GM12878 (cell line): Measurements from ENCODE around the gene KCNJ14. TPM values are rescaled to one million over a fixed set of nuclear protein-coding genes. Genes with fewer than 3 reads are reported as not detected.

ENCODE experiments used
- ATAC-seq: fragments of 200-7000 bp; cut with Tn5 transposase; 3 replicates; pipeline ENCODE4 v1.9.1; 2020; ENCODE audit warnings: mild to moderate bottlenecking, moderate library complexity
- BruUV-seq: library from RNA; stranded (reverse); fragments of 400-500 nt; replicated peaks from 2 replicates; lab custom pipeline; 2021; lab: Mats Ljungman, UMichigan
- CTCF ChIA-PET: fragments of 300-600 bp; sonication (Branson Sonifier 250); formaldehyde crosslinking; extraction: SDS; loops from one replicate; lab custom pipeline; 2021; ENCODE audit warnings: inconsistent platforms; lab: Yijun Ruan, JAX
- POLR2A ChIA-PET: fragments of 350-600 bp; formaldehyde crosslinking; extraction: SDS; loops from one replicate; lab custom pipeline; 2021; ENCODE audit warnings: inconsistent platforms; lab: Charles Lee
- RAD21 ChIA-PET: fragments of 300-600 bp; sonication (Branson Sonifier 250); formaldehyde crosslinking; loops from one replicate; lab custom pipeline; 2023; ENCODE audit warnings: antibody characterized with exemption; ENCODE audit not compliant: unreplicated experiment; lab: Charles Lee
- SMC1A ChIA-PET: fragments of 300-600 bp; sonication (Branson Sonifier 250); formaldehyde crosslinking; loops from one replicate; lab custom pipeline; 2023; ENCODE audit not compliant: unreplicated experiment, uncharacterized antibody; lab: Charles Lee
- DNase-seq: peaks from one replicate; pipeline ENCODE4 v3.0.0-alpha.2; 2011; ENCODE audit warnings: low read depth, low spot score
- FAIRE-seq: peaks from 3 replicates; lab custom pipeline; 2011; peaks lifted over from hg19 to GRCh38; lab: Jason Lieb, UNC
- H2AFZ ChIP-seq: 2 replicates; pipeline ENCODE4 v1.6.0; 2011; ENCODE audit warnings: low read depth, low read length, control low read depth; ENCODE audit not compliant: control insufficient read depth
- H3K27ac ChIP-seq: 2 replicates; pipeline ENCODE4 v1.5.1; 2011; ENCODE audit warnings: control low read depth; ENCODE audit not compliant: control insufficient read depth, insufficient read depth
- H3K27me3 ChIP-seq, 2 experiments: replicated peaks in 1 of 2; 2 replicates each; pipeline versions ENCODE4 v1.6.0 to v1.6.1; 2011; ENCODE audit warnings: low read length in 1 of 2; ENCODE audit not compliant: control insufficient read depth in 2 of 2, insufficient read depth in 2 of 2
- H3K36me3 ChIP-seq, 2 experiments: 2 replicates each; pipeline ENCODE4 v1.5.1; 2011; ENCODE audit warnings: low read length in 1 of 2; ENCODE audit not compliant: control insufficient read depth in 2 of 2, insufficient read depth in 2 of 2
- H3K4me1 ChIP-seq: 2 replicates; pipeline ENCODE4 v1.6.1; 2011; ENCODE audit warnings: mild to moderate bottlenecking, low read length, moderate library complexity, mixed read lengths; ENCODE audit not compliant: control insufficient read depth, insufficient read depth
- H3K4me2 ChIP-seq: 2 replicates; pipeline ENCODE4 v1.6.0; 2011; ENCODE audit warnings: control low read depth; ENCODE audit not compliant: control insufficient read depth, insufficient read depth
- H3K4me3 ChIP-seq: fragments of 200-600 bp; sonication (generic); 2 replicates; pipeline ENCODE4 v1.5.1; 2016
- H3K79me2 ChIP-seq: 2 replicates; pipeline ENCODE4 v1.6.0; 2011; ENCODE audit warnings: low read length; ENCODE audit not compliant: control insufficient read depth, insufficient read depth
- H3K9ac ChIP-seq: 2 replicates; pipeline ENCODE4 v1.8.0; 2011; ENCODE audit warnings: low read length, control low read depth, mixed read lengths; ENCODE audit not compliant: control insufficient read depth, insufficient read depth
- H3K9me3 ChIP-seq: replicated peaks from 3 replicates; pipeline ENCODE4 v1.5.1; 2011; ENCODE audit warnings: mild to moderate bottlenecking, low read length; ENCODE audit not compliant: control insufficient read depth, insufficient read depth
- H4K20me1 ChIP-seq: 2 replicates; pipeline ENCODE4 v1.6.0; 2011; ENCODE audit not compliant: control insufficient read depth, insufficient read depth
- ASH2L ChIP-seq: fragments of 300-600, 200-600 bp; sonication (generic); IDR thresholded peaks from 2 replicates; pipeline ENCODE4 v1.6.1; 2017; ENCODE audit warnings: low read depth, mild to moderate bottlenecking, borderline replicate concordance
- BMI1 ChIP-seq: fragments of 450-650 bp; IDR thresholded peaks from 2 replicates; pipeline ENCODE4 v1.6.1; 2016; ENCODE audit warnings: mild to moderate bottlenecking, moderate library complexity, borderline replicate concordance
- CREM ChIP-seq: IDR thresholded peaks from 2 replicates; pipeline ENCODE4 v1.6.1; 2014; ENCODE audit warnings: antibody characterized with exemption, low read depth
- EGR1 ChIP-seq, 2 experiments: IDR thresholded peaks; 1 replicate in 1 of 2; 2 replicates in 1 of 2; pipeline ENCODE4 v1.6.1; 2011 to 2012; ENCODE audit warnings: low read depth in 2 of 2, low read length in 2 of 2, borderline replicate concordance in 1 of 2, mild to moderate bottlenecking in 1 of 2, moderate library complexity in 1 of 2
- MEF2B ChIP-seq: fragments of 450-650 bp; IDR thresholded peaks from 2 replicates; pipeline ENCODE4 v1.6.1; 2018; ENCODE audit warnings: mild to moderate bottlenecking, moderate library complexity; ENCODE audit not compliant: partially characterized antibody, poor library complexity, severe bottlenecking
- NRF1 ChIP-seq: conservative IDR thresholded peaks from 2 replicates; pipeline ENCODE4 v1.6.1; 2011; ENCODE audit warnings: mild to moderate bottlenecking, low read depth, low read length, improper control_type of control experiment
- PBX3 ChIP-seq: IDR thresholded peaks from 2 replicates; pipeline ENCODE4 v1.6.1; 2011; ENCODE audit warnings: mild to moderate bottlenecking, low read depth, low read length, moderate library complexity; ENCODE audit not compliant: insufficient replicate concordance
- RBBP5 ChIP-seq: fragments of 200-600 bp; sonication (generic); conservative IDR thresholded peaks from 2 replicates; pipeline ENCODE4 v1.6.1; 2016
- RELA ChIP-seq: fragments of 450-650 bp; IDR thresholded peaks from 2 replicates; pipeline ENCODE4 v1.8.0; 2014; ENCODE audit warnings: borderline replicate concordance; ENCODE audit not compliant: partially characterized antibody
- RFX5 ChIP-seq: IDR thresholded peaks from 2 replicates; pipeline ENCODE4 v1.6.1; 2011; ENCODE audit warnings: low read depth, low read length, improper control_type of control experiment
- SUZ12 ChIP-seq: fragments of 200-600 bp; sonication (generic); IDR thresholded peaks from one replicate; pipeline ENCODE4 v1.6.1; 2018; ENCODE audit warnings: antibody characterized with exemption, mild to moderate bottlenecking; ENCODE audit not compliant: unreplicated experiment
- TAF1 ChIP-seq: IDR thresholded peaks from 2 replicates; pipeline ENCODE4 v1.6.1; 2011; ENCODE audit warnings: mild to moderate bottlenecking, low read depth, low read length, borderline replicate concordance
- YBX1 ChIP-seq: fragments of 450-650 bp; IDR thresholded peaks from 2 replicates; pipeline ENCODE4 v1.6.1; 2016; ENCODE audit warnings: antibody characterized with exemption
- ZBTB11 ChIP-seq: fragments of 450-650 bp; formaldehyde crosslinking; IDR thresholded peaks from 2 replicates; pipeline ENCODE4 v1.5.0; 2022; ENCODE audit warnings: mild to moderate bottlenecking, missing genetic modification characterization
- ZNF207 ChIP-seq: fragments of 450-650 bp; IDR thresholded peaks from 2 replicates; pipeline ENCODE4 v1.6.1; 2014; ENCODE audit warnings: antibody characterized with exemption, mild to moderate bottlenecking, borderline replicate concordance
- ZSCAN29 ChIP-seq: fragments of 450-650 bp; IDR thresholded peaks from 2 replicates; pipeline ENCODE4 v1.6.1; 2017; ENCODE audit warnings: mild to moderate bottlenecking, moderate library complexity
- WGBS: methylation state at CpG from one replicate; pipeline ENCODE4 v1.1.6; 2016; ENCODE audit warnings: low lambda C conversion rate; ENCODE audit not compliant: insufficient replicate concordance, insufficient coverage; ENCODE audit errors: missing lambda C conversion rate; 5-methylcytosine and 5-hydroxymethylcytosine counted together
- in situ Hi-C: fragments of 300-500 bp; cut with MboI; formaldehyde crosslinking; loops from 9 replicates; pipeline ENCODE4 v1.14.3; 2018; ENCODE audit warnings: mixed read lengths
- intact Hi-C: fragments of 100-400 bp; cut with micrococcal nuclease; formaldehyde crosslinking; loops from one replicate; pipeline ENCODE4 v1.14.2; 2022; ENCODE audit not compliant: unreplicated experiment
- polyA plus RNA-seq, 11 experiments: library from polyadenylated mRNA; depleted of rRNA in 4 of 11; unstranded in 6 of 11; stranded (reverse) in 5 of 11; fragments of >200 nt; fragmentation: Nextera tagmentation in 4 of 11; fragmentation: Illumina TruSeq in 1 of 11; extraction: Ambion mirVana in 4 of 11; extraction: Trizol in 1 of 11; gene quantifications; 1 replicate in 1 of 11; 2 replicates in 10 of 11; pipeline versions ENCODE4 v1.2.1 to v1.2.3, GENCODE V29; 2011 to 2016; ENCODE audit warnings: inconsistent platforms in 2 of 11, missing spikeins in 2 of 11, low read depth in 1 of 11
- total RNA-seq, 4 experiments: library from RNA; depleted of rRNA in 3 of 4; stranded (reverse); fragments of >200 nt in 3 of 4; fragmentation: Illumina TruSeq in 1 of 4; extraction: Trizol in 1 of 4; gene quantifications; 2 replicates each; pipeline versions ENCODE4 v1.2.1 to v1.2.3, GENCODE V29; 2013 to 2021
- TF ChIP-seq, protein P1 (sequence below): fragments of 450-650 bp; IDR thresholded peaks from 2 replicates; pipeline ENCODE4 v1.6.1; 2017; ENCODE audit warnings: antibody characterized with exemption, mild to moderate bottlenecking, moderate library complexity

Gene KCNJ14
- total and polyA plus RNA-seq, 10 of the 15 experiments (the other 5 are each of a cell fraction or from before 2014, with no cell fraction given): 0.24 to 1.4 (median 0.42) TPM

DNA sequence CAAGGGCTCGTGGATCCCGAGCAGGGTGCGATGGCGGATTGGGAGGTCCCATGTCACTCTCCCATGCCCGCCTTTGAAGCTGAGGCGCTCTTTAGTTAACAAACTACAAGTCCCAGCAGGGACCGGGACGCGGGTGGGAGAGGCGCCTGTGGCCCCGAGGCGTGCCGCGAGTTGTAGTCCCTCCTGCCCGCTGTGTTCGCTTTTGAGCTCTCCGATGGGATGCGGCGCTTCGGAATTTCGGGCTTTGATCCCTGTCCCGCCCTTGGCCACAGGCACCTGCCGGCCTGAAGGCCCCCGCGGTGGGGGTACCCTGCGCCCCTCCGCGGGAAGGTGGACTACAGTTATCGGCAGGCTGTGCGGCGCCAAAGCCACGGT, 24.8 kb downstream of the KCNJ14 start:
- ATAC-seq (no peak), DNase-seq (no peak), FAIRE-seq (no peak)
- in situ Hi-C loops (no loop called here), intact Hi-C loops (no loop called here)
- RAD21 ChIA-PET: no interaction called here
- CTCF ChIA-PET: interaction anchor here (1.9 to 2.2 kb wide), 2 partner anchors 9 to 10 kb away, joined by 6 to 10 read pairs; no protein-coding TSS in a partner anchor
- TF ChIP-seq TAF1: no peak
- TF ChIP-seq EGR1 (IDR thresholded peaks at IDR 0.05; ENCODE audit: borderline replicate concordance in 1 of 2, low read depth in 2 of 2, low read length in 2 of 2): no peak
- TF ChIP-seq PBX3: no peak
- no peak for TF ChIP-seq RELA
- TF ChIP-seq ZBTB11 (CRISPR knock-in tag): no peak
- TF ChIP-seq MEF2B: no peak
- no peak for TF ChIP-seq RFX5
- TF ChIP-seq, protein P1, sequence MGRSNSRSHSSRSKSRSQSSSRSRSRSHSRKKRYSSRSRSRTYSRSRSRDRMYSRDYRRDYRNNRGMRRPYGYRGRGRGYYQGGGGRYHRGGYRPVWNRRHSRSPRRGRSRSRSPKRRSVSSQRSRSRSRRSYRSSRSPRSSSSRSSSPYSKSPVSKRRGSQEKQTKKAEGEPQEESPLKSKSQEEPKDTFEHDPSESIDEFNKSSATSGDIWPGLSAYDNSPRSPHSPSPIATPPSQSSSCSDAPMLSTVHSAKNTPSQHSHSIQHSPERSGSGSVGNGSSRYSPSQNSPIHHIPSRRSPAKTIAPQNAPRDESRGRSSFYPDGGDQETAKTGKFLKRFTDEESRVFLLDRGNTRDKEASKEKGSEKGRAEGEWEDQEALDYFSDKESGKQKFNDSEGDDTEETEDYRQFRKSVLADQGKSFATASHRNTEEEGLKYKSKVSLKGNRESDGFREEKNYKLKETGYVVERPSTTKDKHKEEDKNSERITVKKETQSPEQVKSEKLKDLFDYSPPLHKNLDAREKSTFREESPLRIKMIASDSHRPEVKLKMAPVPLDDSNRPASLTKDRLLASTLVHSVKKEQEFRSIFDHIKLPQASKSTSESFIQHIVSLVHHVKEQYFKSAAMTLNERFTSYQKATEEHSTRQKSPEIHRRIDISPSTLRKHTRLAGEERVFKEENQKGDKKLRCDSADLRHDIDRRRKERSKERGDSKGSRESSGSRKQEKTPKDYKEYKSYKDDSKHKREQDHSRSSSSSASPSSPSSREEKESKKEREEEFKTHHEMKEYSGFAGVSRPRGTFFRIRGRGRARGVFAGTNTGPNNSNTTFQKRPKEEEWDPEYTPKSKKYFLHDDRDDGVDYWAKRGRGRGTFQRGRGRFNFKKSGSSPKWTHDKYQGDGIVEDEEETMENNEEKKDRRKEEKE: no peak
- TF ChIP-seq ZSCAN29: no peak
- no peak for TF ChIP-seq CREM
- no peak for TF ChIP-seq NRF1
- no peak for TF ChIP-seq SUZ12
- TF ChIP-seq RBBP5: no peak
- TF ChIP-seq YBX1: no peak
- TF ChIP-seq ZNF207: no peak
- no peak for TF ChIP-seq BMI1
- TF ChIP-seq ASH2L: no peak
- Histone ChIP-seq H3K27me3 (no peaks in the 10 kb centered on the region), H3K36me3 (peaks cover 0 to 4% of the 10 kb centered on the region in 2 experiments; a peak in 1 of 4 replicates), H3K79me2 (no peaks in the 10 kb centered on the region), H3K4me1 (no peaks in the 10 kb centered on the region), H3K4me3 (no peak overlapping the region), H2AFZ (no peak overlapping the region), H3K4me2 (no peak overlapping the region), H3K9ac (no peak overlapping the region), H3K9me3 (no peaks in the 10 kb centered on the region), H4K20me1 (no peaks in the 10 kb centered on the region), H3K27ac (no peak overlapping the region)
- POLR2A ChIA-PET: no interaction called here
- SMC1A ChIA-PET: no interaction called here
- WGBS: 39% methylated on average over 32 of the region's 32 CpGs
- no TSS peak for BruUV-seq
